ENCODE data around the gene SLC29A3. TPM values are rescaled to one million over a fixed set of nuclear protein-coding genes. Genes with fewer than 3 reads are reported as not detected.
A peak's percentile ranks its signal among the peaks of the same experiment; 100 is the strongest.

The SLC29A3 gene
- total and polyA plus RNA-seq, 2 of the 8 experiments (the other 6 are each of a cell fraction or from before 2014, with no cell fraction given) = 14.0 to 24.6 TPM

- no peak overlapping the region for H2BK15ac ChIP-seq (ENCODE audit: low read length)
- no peak overlapping the region for H4K5ac ChIP-seq (ENCODE audit: insufficient read length, low read depth, low read length)
- no peak overlapping the region for H2BK120ac ChIP-seq (replicated peaks; ENCODE audit: low read depth, low read length)
- H3K79me2 ChIP-seq (ENCODE audit: control insufficient read depth in 1 of 2, insufficient read depth in 2 of 2, low read length in 2 of 2) = no peaks in the 10 kb centered on the region
- H4K91ac ChIP-seq (replicated peaks; ENCODE audit: insufficient read length, low read length) = no peak overlapping the region
- POLR2A ChIA-PET (ENCODE audit: partially characterized antibody) = interaction anchor here (0.6 to 0.9 kb wide), 2 partner anchors 10 to 53 kb away, joined by 3 to 4 read pairs; no protein-coding TSS in a partner anchor
- peaks cover 0 to 18% (median 10%) of the 10 kb centered on the region in 4 experiments; a peak in 6 of 7 replicates for H3K4me1 ChIP-seq (replicated peaks in 1 of 4; ENCODE audit: control insufficient read depth in 3 of 4, insufficient read depth in 4 of 4, low read length in 3 of 4)
- CTCF ChIA-PET (ENCODE audit: partially characterized antibody) = interaction anchor here (0.7 to 2.4 kb wide), 13 partner anchors 9 to 314 kb away, joined by 3 to 14 read pairs (median 4); partner anchors contain the start of gene SLC29A3
- no peak overlapping the region for H2BK5ac ChIP-seq (ENCODE audit: low read depth, low read length)
- no peak overlapping the region for H3K4me2 ChIP-seq (ENCODE audit: insufficient read depth in 1 of 2, low read depth in 2 of 2, low read length in 2 of 2)
- no peak overlapping the region for H3K9ac ChIP-seq (replicated peaks in 1 of 4; ENCODE audit: extremely low read depth in 1 of 4, low read depth in 3 of 4, low read length in 3 of 4)
- H2AFZ ChIP-seq (ENCODE audit: low read length) = no peak overlapping the region
- TF ChIP-seq KDM4A (IDR thresholded peaks at IDR 0.05; ENCODE audit: low read depth, low read length, severe bottlenecking) = no peak
- TF ChIP-seq JUN (IDR thresholded peaks at IDR 0.05; ENCODE audit: low read depth, low read length) = no peak
- peaks cover 0 to 8% (median 0%) of the 10 kb centered on the region in 4 experiments; a peak in 2 of 8 replicates for H3K36me3 ChIP-seq (ENCODE audit: control insufficient read depth in 2 of 4, insufficient read depth in 4 of 4, low read length in 3 of 4)
- H3K79me1 ChIP-seq (ENCODE audit: low read depth, low read length) = 0 out of 2 replicates have a peak, but pooled peaks cover 2% of the 10 kb centered on the region
- H2BK12ac ChIP-seq (ENCODE audit: low read depth, low read length) = no peak overlapping the region
- no peak overlapping the region for H3K18ac ChIP-seq (ENCODE audit: extremely low read depth, low read length)
- no peak overlapping the region for H3K4ac ChIP-seq (replicated peaks; ENCODE audit: insufficient read length, low read depth, low read length)
- peak overlapping the region; percentile 20; the same call in 1 of the 2 replicates for H4K8ac ChIP-seq (ENCODE audit: extremely low read depth, insufficient read depth, low read length)
- no peaks in the 10 kb centered on the region for H4K20me1 ChIP-seq (replicated peaks in 1 of 2; ENCODE audit: control insufficient read depth in 1 of 2, insufficient read depth in 2 of 2, low read length in 2 of 2)
- WGBS, 2 experiments (ENCODE audit: extremely low coverage in 1 of 2, insufficient coverage in 1 of 2, insufficient read length in 1 of 2, insufficient replicate concordance in 2 of 2, low coverage in 1 of 2, low lambda C conversion rate in 2 of 2, missing lambda C conversion rate in 1 of 2) = 86% methylated on average over 12 of the region's 12 CpGs; no CpG with 5 or more reads in 1 of the 2 experiments
- H3K23ac ChIP-seq (ENCODE audit: insufficient read length) = no peak overlapping the region
- no peak overlapping the region for H3K14ac ChIP-seq (ENCODE audit: insufficient read length)
- H3K9me3 ChIP-seq (ENCODE audit: insufficient read depth in 2 of 2, low read depth in 1 of 2, low read length in 1 of 2) = no peaks in the 10 kb centered on the region
- H3K4me3 ChIP-seq (ENCODE audit: extremely low read depth in 1 of 4, insufficient read depth in 2 of 4, low read depth in 3 of 4, low read length in 4 of 4) = no peak overlapping the region
- no peak overlapping the region for H2AK5ac ChIP-seq (ENCODE audit: low read depth, low read length)
- H2BK20ac ChIP-seq (ENCODE audit: low read length) = no peak overlapping the region
- no peak overlapping the region for H3K27ac ChIP-seq (ENCODE audit: low read depth, low read length)
- H3K56ac ChIP-seq (replicated peaks; ENCODE audit: insufficient read length, low read depth, low read length) = no peak overlapping the region
- DNase-seq (ENCODE audit: low read depth in 1 of 2, low spot score in 2 of 2) (no peak), FAIRE-seq (no peak)
- no peaks in the 10 kb centered on the region for H3K27me3 ChIP-seq (replicated peaks in 1 of 4; ENCODE audit: control insufficient read depth in 3 of 4, extremely low read depth in 1 of 4, insufficient read depth in 3 of 4, low read length in 3 of 4)
- no peaks in the 10 kb centered on the region for H3K23me2 ChIP-seq (ENCODE audit: low read depth, low read length)
These were observed 15.2 kb downstream of the SLC29A3 start for GRCh38 chr10:71334221-71334791.

All from H1 (cell line).